IPS-18c (cell line): Measurements from ENCODE around the gene ZRANB3.
"Not testable (repeated sequence)": the region's sequence is repeated elsewhere in the genome, so short reads cannot be mapped to it uniquely, and the experiment has no call there.

Source experiments
- H3K4me3 ChIP-seq: 2 replicates; pipeline ENCODE4 v1.7.0; 2013; ENCODE audit warnings: low read depth, mild to moderate bottlenecking, low read length, moderate library complexity; ENCODE audit not compliant: insufficient read depth
- H3K9me3 ChIP-seq: one replicate; pipeline ENCODE4 v1.6.1; 2013; ENCODE audit warnings: mild to moderate bottlenecking, low read length, moderate library complexity; ENCODE audit not compliant: control insufficient read depth, insufficient read depth

The ZRANB3 gene

GRCh38 chr2:135530313-135531230, at the start of gene ZRANB3:
Gene ZRANB3 (minus strand): TSS chr2:135531218.
- Histone ChIP-seq H3K4me3 (peak within 1 kb of the TSS; percentile 75), H3K9me3 (no peaks in the 10 kb centered on the region)

GRCh38 chr2:135573620-135574019, 42.6 kb upstream of the ZRANB3 start:
- no peaks in the 10 kb centered on the region for H3K9me3 ChIP-seq
- H3K4me3 ChIP-seq = no peak overlapping the region

GRCh38 chr2:135570884-135571283, 39.9 kb upstream of the ZRANB3 start:
- H3K4me3 ChIP-seq = no peak overlapping the region
- no peaks in the 10 kb centered on the region for H3K9me3 ChIP-seq

GRCh38 chr2:135563793-135564192, 32.8 kb upstream of the ZRANB3 start:
- H3K4me3 ChIP-seq = no peak overlapping the region
- H3K9me3 ChIP-seq = no peaks in the 10 kb centered on the region

- Histone ChIP-seq H3K4me3 (no peak overlapping the region), H3K9me3 (no peaks in the 10 kb centered on the region)
Observed at GRCh38 chr2:135561925-135562324, 30.9 kb upstream of the ZRANB3 start.

- H3K4me3 ChIP-seq = no peak overlapping the region
- no peaks in the 10 kb centered on the region for H3K9me3 ChIP-seq
Observed at GRCh38 chr2:135557530-135557929, 26.5 kb upstream of the ZRANB3 start.

- H3K4me3 ChIP-seq = no peak overlapping the region
- H3K9me3 ChIP-seq = no peaks in the 10 kb centered on the region
Observed at GRCh38 chr2:135555311-135555710, 24.3 kb upstream of the ZRANB3 start.

GRCh38 chr2:135552887-135553286, 21.9 kb upstream of the ZRANB3 start:
- Histone ChIP-seq H3K4me3 (no peak overlapping the region), H3K9me3 (no peaks in the 10 kb centered on the region)

GRCh38 chr2:135551356-135551755, 20.3 kb upstream of the ZRANB3 start:
- Histone ChIP-seq H3K4me3 (no peak overlapping the region), H3K9me3 (no peaks in the 10 kb centered on the region)

- Histone ChIP-seq H3K9me3 (no peaks in the 10 kb centered on the region), H3K4me3 (no peak overlapping the region)
Observed at GRCh38 chr2:135547311-135547710, 16.3 kb upstream of the ZRANB3 start.

- Histone ChIP-seq H3K4me3 (no peak overlapping the region), H3K9me3 (no peaks in the 10 kb centered on the region)
Observed at GRCh38 chr2:135546436-135546835, 15.4 kb upstream of the ZRANB3 start.

GRCh38 chr2:135533545-135533944, 2.5 kb upstream of the ZRANB3 start:
- not testable (repeated sequence) for H3K4me3 ChIP-seq, H3K9me3 ChIP-seq

GRCh38 chr2:135532581-135532980, 1.6 kb upstream of the ZRANB3 start:
- no peaks in the 10 kb centered on the region for H3K9me3 ChIP-seq
- H3K4me3 ChIP-seq = no peak overlapping the region

GRCh38 chr2:135531231-135532197, 496 bp upstream of the ZRANB3 start, which contains the start of gene R3HDM1:
Gene R3HDM1 (plus strand): TSS chr2:135531484. CDS start chr2:135604846, 73,362 bp downstream.
- Histone ChIP-seq H3K9me3 (no peaks in the 10 kb centered on the region), H3K4me3 (peak within 1 kb of the TSS; percentile 75)

- H3K9me3 ChIP-seq = no peaks in the 10 kb centered on the region
- H3K4me3 ChIP-seq = no peak overlapping the region
Observed at GRCh38 chr2:135528006-135528405, 3.0 kb downstream of the ZRANB3 start.

GRCh38 chr2:135525786-135526185, 5.2 kb downstream of the ZRANB3 start:
- H3K9me3 ChIP-seq = peaks cover 3% of the 10 kb centered on the region
- no peak overlapping the region for H3K4me3 ChIP-seq

GRCh38 chr2:135512099-135512498, 18.9 kb downstream of the ZRANB3 start:
- H3K4me3 ChIP-seq = no peak overlapping the region
- peaks cover 3% of the 10 kb centered on the region for H3K9me3 ChIP-seq

- no peak overlapping the region for H3K4me3 ChIP-seq
- no peaks in the 10 kb centered on the region for H3K9me3 ChIP-seq
Observed at GRCh38 chr2:135510577-135510976, 20.4 kb downstream of the ZRANB3 start.
